ENCODE results near the gene KIF5A.
"Not testable (repeated sequence)": the region's sequence is repeated elsewhere in the genome, so short reads cannot be mapped to it uniquely, and the experiment has no call there.

Gene KIF5A

DNA sequence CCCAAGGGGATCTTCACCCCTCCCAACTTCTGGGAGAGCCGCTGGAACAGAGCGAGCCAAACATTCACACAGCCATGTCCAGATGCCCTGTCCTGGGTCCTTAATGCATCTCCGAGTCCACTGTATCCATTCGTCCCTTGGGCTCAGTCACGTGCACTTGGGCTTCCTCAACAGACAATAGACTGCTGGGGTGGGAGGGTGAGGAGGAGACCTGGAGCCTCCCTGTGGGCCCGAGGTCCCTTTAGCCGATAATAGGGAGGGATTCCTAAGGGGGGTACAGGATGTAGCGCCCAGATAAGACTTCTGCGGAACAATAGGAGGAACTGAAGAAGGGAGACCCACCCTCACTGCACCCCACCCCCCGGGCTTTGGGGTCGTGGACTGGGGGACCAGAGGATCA lies 68.1 kb downstream of the KIF5A start:
- no peak for ATAC-seq
- H3K36me3 Mint-ChIP-seq = no peaks in the 10 kb centered on the region
- H3K9me3 Mint-ChIP-seq = no peaks in the 10 kb centered on the region
- H3K27me3 Mint-ChIP-seq = peaks cover 79% of the 10 kb centered on the region
- no peak overlapping the region for H3K4me3 Mint-ChIP-seq
- H3K27ac Mint-ChIP-seq = no peak overlapping the region
- H3K4me1 Mint-ChIP-seq = peaks cover 72% of the 10 kb centered on the region

GRCh38 chr12:57618431-57618830 lies 68.6 kb downstream of the KIF5A start:
- not testable (repeated sequence) for ATAC-seq, H3K36me3 Mint-ChIP-seq, H3K27ac Mint-ChIP-seq, H3K9me3 Mint-ChIP-seq, H3K4me3 Mint-ChIP-seq
- peaks cover 69% of the 10 kb centered on the region for H3K4me1 Mint-ChIP-seq
- H3K27me3 Mint-ChIP-seq = peaks cover 79% of the 10 kb centered on the region

DNA sequence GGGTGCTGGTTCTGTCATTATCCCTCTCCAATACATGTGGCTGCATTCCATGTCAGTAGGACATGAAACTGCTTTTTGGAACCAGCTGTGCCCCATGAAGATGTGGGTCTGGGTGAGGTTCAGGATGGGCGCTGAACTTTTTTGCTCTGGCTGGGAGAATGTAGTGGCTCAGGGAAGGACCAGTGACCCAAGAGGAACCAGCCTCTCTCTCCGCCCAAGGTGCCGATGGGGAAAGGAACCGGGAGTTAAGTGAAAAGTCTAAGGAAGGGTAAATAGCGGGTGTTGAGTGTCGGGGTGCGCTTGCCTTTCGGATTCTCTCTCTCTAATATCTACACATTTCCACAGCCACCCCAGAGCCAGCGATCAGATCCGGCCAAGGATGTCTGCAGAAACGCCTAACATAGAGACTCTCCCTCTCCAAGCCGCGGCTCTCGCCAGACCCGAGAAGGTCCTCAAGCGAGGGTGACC lies 69.2 kb downstream of the KIF5A start:
- Mint-ChIP-seq H3K9me3 (no peaks in the 10 kb centered on the region), H3K36me3 (no peaks in the 10 kb centered on the region), H3K4me3 (peak overlapping the region; percentile 49), H3K27ac (no peak overlapping the region), H3K4me1 (peaks cover 63% of the 10 kb centered on the region), H3K27me3 (peaks cover 84% of the 10 kb centered on the region)
- no peak for ATAC-seq

DNA sequence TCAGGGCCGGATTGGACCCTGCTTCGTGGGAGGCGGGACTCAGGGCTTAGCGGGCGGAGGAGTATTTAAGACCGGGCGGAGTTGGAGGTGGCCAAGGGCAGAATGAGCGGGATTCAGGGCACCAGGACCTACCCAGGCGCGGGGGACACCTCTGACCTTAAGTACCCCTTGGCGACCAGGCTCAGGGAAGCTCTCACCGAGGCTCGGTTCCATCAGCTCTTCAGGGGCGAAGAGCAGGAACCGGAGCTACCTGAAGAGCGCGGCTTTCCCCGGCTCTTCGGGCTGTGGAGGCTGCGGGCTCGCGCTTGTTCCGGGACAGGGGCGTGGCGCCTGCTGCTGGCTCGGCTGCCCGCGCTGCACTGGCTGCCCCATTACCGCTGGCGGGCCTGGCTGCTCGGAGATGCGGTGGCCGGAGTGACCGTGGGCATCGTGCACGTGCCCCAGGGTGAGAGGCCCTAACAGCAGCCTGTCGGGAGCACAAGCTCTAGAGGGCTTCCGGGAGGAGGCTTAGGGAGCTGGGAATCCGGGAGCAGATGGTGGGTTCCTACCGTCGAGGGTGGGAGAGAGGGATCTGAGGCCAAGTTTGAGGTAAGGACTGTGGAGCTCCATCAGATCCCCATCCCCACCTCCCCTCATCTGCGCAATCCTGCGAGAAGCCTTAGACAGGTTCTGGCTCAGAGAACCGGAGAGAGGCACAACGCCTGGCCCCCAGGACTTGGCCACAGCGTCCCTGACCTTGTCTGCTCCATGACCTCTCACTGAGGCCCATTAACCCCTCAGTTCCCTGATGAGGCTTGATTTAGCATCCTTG lies 69.8 kb downstream of the KIF5A start:
- H3K27ac Mint-ChIP-seq = no peak overlapping the region
- ATAC-seq = no peak
- peaks cover 91% of the 10 kb centered on the region for H3K27me3 Mint-ChIP-seq
- no peaks in the 10 kb centered on the region for H3K36me3 Mint-ChIP-seq
- H3K9me3 Mint-ChIP-seq = no peaks in the 10 kb centered on the region
- H3K4me1 Mint-ChIP-seq = peaks cover 57% of the 10 kb centered on the region
- H3K4me3 Mint-ChIP-seq = peak overlapping the region; percentile 49

GRCh38 chr12:57620245-57620935 lies 70.5 kb downstream of the KIF5A start:
- Mint-ChIP-seq H3K9me3 (no peaks in the 10 kb centered on the region), H3K4me3 (peak overlapping the region; percentile 73), H3K36me3 (no peaks in the 10 kb centered on the region), H3K27me3 (peaks cover 98% of the 10 kb centered on the region), H3K27ac (peak overlapping the region; percentile 8), H3K4me1 (peaks cover 49% of the 10 kb centered on the region)
- no peak for ATAC-seq

DNA sequence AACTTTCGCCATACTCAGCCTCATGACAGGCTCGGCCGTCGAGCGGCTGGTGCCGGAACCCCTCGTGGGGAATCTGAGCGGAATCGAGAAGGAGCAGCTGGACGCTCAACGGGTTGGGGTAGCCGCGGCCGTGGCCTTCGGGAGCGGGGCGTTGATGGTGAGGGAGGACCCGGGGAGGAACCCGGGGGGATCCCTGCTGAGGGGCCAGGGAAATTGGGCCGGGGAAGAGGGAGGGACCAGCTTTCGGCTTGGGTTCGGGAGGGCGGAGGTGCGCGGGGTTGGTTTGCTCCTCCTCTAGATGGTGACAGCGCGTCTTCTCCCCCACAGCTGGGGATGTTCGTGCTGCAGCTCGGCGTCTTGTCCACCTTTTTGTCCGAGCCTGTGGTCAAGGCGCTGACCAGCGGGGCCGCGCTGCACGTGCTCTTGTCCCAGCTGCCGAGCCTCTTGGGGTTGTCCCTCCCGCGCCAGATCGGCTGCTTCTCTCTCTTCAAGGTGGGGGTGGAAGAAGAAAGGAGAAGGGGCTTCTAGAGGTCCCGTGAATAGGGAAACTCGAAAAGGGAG lies 71.2 kb downstream of the KIF5A start:
- Mint-ChIP-seq H3K27ac (peak overlapping the region; percentile 8), H3K4me3 (peak overlapping the region; percentile 73), H3K9me3 (no peaks in the 10 kb centered on the region), H3K36me3 (no peaks in the 10 kb centered on the region), H3K27me3 (peaks cover 98% of the 10 kb centered on the region), H3K4me1 (peaks cover 43% of the 10 kb centered on the region)
- no peak for ATAC-seq

- no peak overlapping the region for H3K27ac Mint-ChIP-seq
- ATAC-seq = peak; percentile 72
- H3K4me3 Mint-ChIP-seq = peak overlapping the region; percentile 73
Observed at GRCh38 chr12:57621497-57622292, 71.9 kb downstream of the KIF5A start.

DNA sequence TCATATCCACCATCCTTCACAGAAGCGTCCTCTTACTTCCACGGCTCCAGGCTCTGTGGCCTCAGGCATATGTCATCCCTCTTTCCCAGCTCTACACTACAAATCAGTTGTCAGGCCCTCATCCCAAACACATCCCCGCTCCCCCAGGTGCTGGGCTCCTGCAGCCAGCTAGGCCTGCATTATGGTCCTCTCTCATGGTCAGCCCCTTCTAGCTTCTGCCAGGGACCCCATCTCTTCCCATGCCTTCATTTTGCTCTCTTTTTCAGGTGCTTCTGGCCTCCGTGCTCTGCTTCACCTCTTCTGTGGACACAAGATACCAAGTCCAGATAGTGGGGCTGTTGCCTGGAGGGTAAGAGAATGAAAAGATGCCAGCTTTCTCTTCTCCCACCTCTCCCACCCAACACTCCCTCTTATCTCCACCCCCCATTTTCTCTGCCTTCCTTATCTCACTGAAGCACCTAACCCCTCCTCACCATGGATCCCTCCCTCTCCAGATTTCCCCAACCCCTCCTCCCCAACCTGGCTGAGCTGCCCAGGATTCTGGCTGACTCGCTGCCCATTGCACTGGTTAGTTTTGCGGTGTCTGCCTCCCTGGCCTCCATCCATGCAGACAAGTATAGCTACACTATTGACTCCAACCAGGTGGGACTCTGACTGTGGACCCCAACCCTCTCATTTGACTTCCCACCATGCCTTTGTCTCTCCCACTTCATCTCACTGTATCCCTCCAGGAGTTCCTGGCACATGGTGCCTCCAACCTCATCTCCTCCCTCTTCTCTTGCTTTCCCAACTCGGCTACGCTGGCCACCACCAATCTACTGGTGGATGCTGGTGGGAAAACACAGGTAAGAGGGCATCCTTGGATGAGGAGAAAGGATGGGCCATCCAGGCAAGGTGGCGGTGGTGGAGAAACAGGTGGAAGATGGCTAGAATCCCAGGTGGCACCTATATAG lies 72.7 kb downstream of the KIF5A start:
- Mint-ChIP-seq H3K27ac (no peak overlapping the region), H3K4me1 (peaks cover 48% of the 10 kb centered on the region), H3K9me3 (no peaks in the 10 kb centered on the region), H3K36me3 (no peaks in the 10 kb centered on the region), H3K4me3 (peak overlapping the region; percentile 17), H3K27me3 (peaks cover 97% of the 10 kb centered on the region)
- ATAC-seq = no peak

More at GRCh38 chr12:57621497-57622292, 71.9 kb downstream of the KIF5A start:
- peaks cover 41% of the 10 kb centered on the region for H3K4me1 Mint-ChIP-seq
- H3K36me3 Mint-ChIP-seq = no peaks in the 10 kb centered on the region
- no peaks in the 10 kb centered on the region for H3K9me3 Mint-ChIP-seq
- H3K27me3 Mint-ChIP-seq = peaks cover 98% of the 10 kb centered on the region

- Mint-ChIP-seq H3K9me3 (no peaks in the 10 kb centered on the region), H3K27me3 (peaks cover 97% of the 10 kb centered on the region), H3K27ac (no peak overlapping the region), H3K36me3 (no peaks in the 10 kb centered on the region), H3K4me3 (no peak overlapping the region), H3K4me1 (peaks cover 57% of the 10 kb centered on the region)
- ATAC-seq = no peak
Observed at GRCh38 chr12:57623385-57623784, 73.5 kb downstream of the KIF5A start.

- no peak for ATAC-seq
- Mint-ChIP-seq H3K27me3 (peaks cover 97% of the 10 kb centered on the region), H3K36me3 (no peaks in the 10 kb centered on the region), H3K4me3 (no peak overlapping the region), H3K27ac (no peak overlapping the region), H3K4me1 (peaks cover 57% of the 10 kb centered on the region), H3K9me3 (no peaks in the 10 kb centered on the region)
Observed at GRCh38 chr12:57623811-57624390, 74.1 kb downstream of the KIF5A start.

DNA sequence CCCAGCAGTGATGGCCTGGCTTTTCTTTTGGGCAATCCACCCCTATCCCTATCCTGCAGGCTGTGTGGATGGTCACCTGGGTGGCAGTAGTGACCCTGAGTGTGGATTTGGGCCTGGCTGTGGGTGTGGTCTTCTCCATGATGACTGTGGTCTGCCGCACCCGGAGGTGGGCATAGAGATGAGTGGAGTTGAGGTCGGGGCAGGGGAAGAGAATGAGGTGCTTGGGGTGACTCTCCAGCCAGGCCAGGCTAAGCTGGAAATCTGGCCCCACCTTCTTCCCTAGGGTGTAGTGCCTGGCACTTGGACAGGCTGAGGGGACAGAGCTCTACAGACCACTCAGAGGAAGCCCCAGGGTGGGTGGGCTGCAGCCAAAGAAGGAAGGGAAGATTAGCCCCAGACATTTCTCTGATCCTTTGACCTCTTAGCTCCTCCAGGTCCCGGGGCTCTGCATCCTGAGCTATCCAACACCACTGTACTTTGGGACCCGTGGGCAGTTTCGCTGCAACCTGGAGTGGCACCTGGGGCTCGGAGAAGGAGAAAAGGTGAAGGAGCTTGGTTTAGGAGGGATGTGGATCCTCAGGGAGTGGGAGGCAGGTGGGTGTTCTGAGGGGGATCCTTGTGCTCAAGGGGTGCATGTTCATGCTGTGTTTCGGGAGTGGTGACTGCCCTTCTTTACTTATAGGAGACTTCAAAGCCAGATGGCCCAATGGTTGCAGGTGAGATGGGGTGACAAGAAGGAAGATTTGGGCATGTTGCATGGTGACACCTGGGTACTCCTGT lies 74.8 kb downstream of the KIF5A start:
- H3K4me3 Mint-ChIP-seq = no peak overlapping the region
- no peaks in the 10 kb centered on the region for H3K9me3 Mint-ChIP-seq
- H3K36me3 Mint-ChIP-seq = no peaks in the 10 kb centered on the region
- H3K4me1 Mint-ChIP-seq = peaks cover 50% of the 10 kb centered on the region
- no peak overlapping the region for H3K27ac Mint-ChIP-seq
- H3K27me3 Mint-ChIP-seq = peaks cover 97% of the 10 kb centered on the region
- no peak for ATAC-seq

GRCh38 chr12:57625261-57626032 lies 75.6 kb downstream of the KIF5A start:
- H3K36me3 Mint-ChIP-seq = no peaks in the 10 kb centered on the region
- ATAC-seq = no peak
- no peak overlapping the region for H3K4me3 Mint-ChIP-seq
- H3K27ac Mint-ChIP-seq = no peak overlapping the region
- H3K9me3 Mint-ChIP-seq = no peaks in the 10 kb centered on the region
- peaks cover 99% of the 10 kb centered on the region for H3K27me3 Mint-ChIP-seq
- H3K4me1 Mint-ChIP-seq = peaks cover 44% of the 10 kb centered on the region

All from stimulated activated memory B cell treated with anti-CD40 and anti-IgM and Interleukin-4, amounts not matched to agents 10 μg/mL and 1 μg/mL and 100 μg/mL, for 72 hours (primary cell).